Right lobe of liver (tissue), 4 donors: Measurements from ENCODE around the gene OAS2.

Experiments used
- CTCF ChIP-seq, 4 donors: fragments of 200-600 bp in 3 of 4; fragments of 450-650 bp in 1 of 4; IDR thresholded peaks; one replicate each; pipeline versions ENCODE4 v1.5.1 to v1.8.0; 2016 to 2022; ENCODE audit warnings: antibody characterized with exemption in 4 of 4, mild to moderate bottlenecking in 2 of 4
- POLR2A ChIP-seq: fragments of 450-650 bp; IDR thresholded peaks from one replicate; pipeline ENCODE4 v1.6.1; 2017; ENCODE audit warnings: antibody characterized with exemption, mild to moderate bottlenecking
- donor health status: DM: no; HTN: no; CAD: no.
- donor health status: DM: no; HTN: no; CAD: no.
- donor health status: DM: no; HTN: yes; CAD: no.

DNA sequence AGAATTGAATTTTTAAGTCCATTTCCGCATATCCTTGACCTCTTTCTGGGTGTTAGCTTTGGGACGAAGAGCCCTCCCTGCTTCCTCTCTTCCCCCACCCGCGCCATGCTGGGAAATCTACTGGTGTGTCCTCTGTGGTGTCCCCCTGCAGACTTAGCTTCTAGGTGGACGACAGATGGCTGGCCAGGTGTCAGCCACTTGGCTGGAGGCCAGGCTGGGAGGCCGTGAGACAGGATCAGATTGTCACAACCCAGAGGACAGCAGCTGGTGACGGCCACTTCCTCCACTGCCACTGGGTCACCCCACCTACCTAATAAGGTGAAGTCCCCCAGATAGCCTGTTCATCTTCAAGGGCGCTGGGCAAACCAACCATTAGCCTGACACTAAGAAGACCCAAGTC is 64.9 kb downstream of the OAS2 start:
- no peak for TF ChIP-seq CTCF (IDR thresholded peaks at IDR 0.05)
- TF ChIP-seq POLR2A = no peak
